Stromal cell of bone marrow (primary cell): ENCODE results near the gene ARHGAP11A.
"Not testable (repeated sequence)": the region's sequence is repeated elsewhere in the genome, so short reads cannot be mapped to it uniquely, and the experiment has no call there.

Source experiments
- DNase-seq: peaks from one replicate; pipeline ENCODE4 v3.0.0-alpha.2; 2012; ENCODE audit warnings: low read depth

The ARHGAP11A gene

GRCh38 chr15:32615051-32615870, at the start of gene ARHGAP11A:
TSS of gene ARHGAP11A (plus strand) at chr15:32615504. CDS start at chr15:32616212, 708 bp downstream.
- peak; percentile 74 for DNase-seq

GRCh38 chr15:32568988-32569387, 46.3 kb upstream of the ARHGAP11A start:
- DNase-seq: not testable (repeated sequence)

GRCh38 chr15:32578482-32578881, 36.8 kb upstream of the ARHGAP11A start:
- DNase-seq: not testable (repeated sequence)

GRCh38 chr15:32585844-32586243, 29.5 kb upstream of the ARHGAP11A start:
- DNase-seq: not testable (repeated sequence)

- not testable (repeated sequence) for DNase-seq
These were observed 22.2 kb upstream of the ARHGAP11A start, which contains the start of gene GOLGA8N for GRCh38 chr15:32593151-32593550. TSS of gene GOLGA8N (plus strand) at chr15:32593456.

GRCh38 chr15:32609518-32609917, 5.8 kb upstream of the ARHGAP11A start:
- DNase-seq: not testable (repeated sequence)

GRCh38 chr15:32610719-32611118, 4.6 kb upstream of the ARHGAP11A start:
- not testable (repeated sequence) for DNase-seq

GRCh38 chr15:32614712-32615050, 623 bp upstream of the ARHGAP11A start:
- DNase-seq: not testable (repeated sequence)

GRCh38 chr15:32615871-32616426, 645 bp downstream of the ARHGAP11A start:
- not testable (repeated sequence) for DNase-seq

GRCh38 chr15:32636410-32636809, 21.1 kb downstream of the ARHGAP11A start:
- no peak for DNase-seq

GRCh38 chr15:32636908-32637567, 21.7 kb downstream of the ARHGAP11A start:
- no peak for DNase-seq

- DNase-seq: no peak
These were observed 22.4 kb downstream of the ARHGAP11A start for GRCh38 chr15:32637704-32638103.

GRCh38 chr15:32641517-32642059, 26.3 kb downstream of the ARHGAP11A start, which contains the start of gene SCG5:
TSS of gene SCG5 (plus strand) at chr15:32641710. CDS start at chr15:32643593, 1,883 bp downstream.
- no peak for DNase-seq

- no peak for DNase-seq
These were observed 27.5 kb downstream of the ARHGAP11A start for GRCh38 chr15:32642667-32643435.

- DNase-seq: no peak
These were observed 28.7 kb downstream of the ARHGAP11A start for GRCh38 chr15:32643907-32644445.

- DNase-seq: no peak
These were observed 31.0 kb downstream of the ARHGAP11A start for GRCh38 chr15:32646291-32646690.

GRCh38 chr15:32649342-32649741, 34.0 kb downstream of the ARHGAP11A start:
- peak; percentile 17 for DNase-seq

GRCh38 chr15:32651229-32651837, 36.0 kb downstream of the ARHGAP11A start:
- DNase-seq: peak; percentile 43

GRCh38 chr15:32652178-32652577, 36.9 kb downstream of the ARHGAP11A start:
- DNase-seq: no peak

GRCh38 chr15:32656091-32656490, 40.8 kb downstream of the ARHGAP11A start:
- DNase-seq: no peak

- DNase-seq: no peak
These were observed 41.2 kb downstream of the ARHGAP11A start for GRCh38 chr15:32656496-32656895.
